SK-N-SH treated with all-trans-retinoic acid at 6 μM for 48 hours (cell line): Measurements from ENCODE around the gene C3orf49.

Source experiments
- ATAC-seq: fragments of 200-7000 bp; cut with Tn5 transposase; 3 replicates; pipeline ENCODE4 v1.9.1; 2020; ENCODE audit warnings: mild to moderate bottlenecking, moderate library complexity
- BACH2 ChIP-seq: fragments of 250-450 bp; sonication (Bioruptor Pico); IDR thresholded peaks from 2 replicates; pipeline ENCODE4 v1.9.0; 2021; ENCODE audit warnings: mild to moderate bottlenecking, borderline replicate concordance
- CREB5 ChIP-seq: fragments of 250-450 bp; sonication (Bioruptor Pico); IDR thresholded peaks from 2 replicates; pipeline ENCODE4 v1.5.1; 2020; ENCODE audit warnings: low read depth, mild to moderate bottlenecking, moderate library complexity
- ESRRG ChIP-seq: fragments of 250-450 bp; sonication (Bioruptor Pico); IDR thresholded peaks from 2 replicates; pipeline ENCODE4 v1.6.1; 2021; ENCODE audit warnings: mild to moderate bottlenecking
- GLIS3 ChIP-seq: fragments of 250-450 bp; sonication (Bioruptor Pico); IDR thresholded peaks from 2 replicates; pipeline ENCODE4 v1.5.0; 2020; ENCODE audit warnings: mild to moderate bottlenecking, moderate library complexity
- ISL1 ChIP-seq: fragments of 250-450 bp; sonication (Bioruptor Pico); IDR thresholded peaks from 2 replicates; pipeline ENCODE4 v2.1.2; 2022; ENCODE audit warnings: mild to moderate bottlenecking, moderate library complexity
- OSR1 ChIP-seq: fragments of 250-450 bp; sonication (Bioruptor Pico); IDR thresholded peaks from 2 replicates; pipeline ENCODE4 v1.8.0; 2022; ENCODE audit warnings: moderate library complexity, mild to moderate bottlenecking, inconsistent platforms
- PATZ1 ChIP-seq: fragments of 250-450 bp; sonication (Bioruptor Pico); IDR thresholded peaks from 2 replicates; pipeline ENCODE4 v1.8.0; 2020; ENCODE audit warnings: mild to moderate bottlenecking, moderate library complexity, borderline replicate concordance
- SNAI2 ChIP-seq: fragments of 250-450 bp; sonication (Bioruptor Pico); IDR thresholded peaks from 2 replicates; pipeline ENCODE4 v1.5.0; 2020; ENCODE audit warnings: mild to moderate bottlenecking, moderate library complexity
- TCF4 ChIP-seq: fragments of 250-450 bp; sonication (Bioruptor Pico); IDR thresholded peaks from 2 replicates; pipeline ENCODE4 v1.8.0; 2021; ENCODE audit warnings: mild to moderate bottlenecking, moderate library complexity, borderline replicate concordance
- TOX ChIP-seq: fragments of 250-450 bp; sonication (Bioruptor Pico); IDR thresholded peaks from 2 replicates; pipeline ENCODE4 v1.8.0; 2021; ENCODE audit warnings: mild to moderate bottlenecking, moderate library complexity, borderline replicate concordance
- ZC3H10 ChIP-seq: fragments of 250-450 bp; sonication (Bioruptor Pico); IDR thresholded peaks from 2 replicates; pipeline ENCODE4 v1.5.1; 2021; ENCODE audit warnings: mild to moderate bottlenecking, moderate library complexity
- ZFP3 ChIP-seq: fragments of 250-450 bp; sonication (Bioruptor Pico); IDR thresholded peaks from 2 replicates; pipeline ENCODE4 v1.5.0; 2020; ENCODE audit warnings: mild to moderate bottlenecking, moderate library complexity
- ZFP30 ChIP-seq: fragments of 450-650 bp; formaldehyde crosslinking; IDR thresholded peaks from 2 replicates; pipeline ENCODE4 v1.5.0; 2022; ENCODE audit warnings: mild to moderate bottlenecking, moderate library complexity
- ZNF8 ChIP-seq: fragments of 450-650 bp; formaldehyde crosslinking; IDR thresholded peaks from 2 replicates; pipeline ENCODE4 v1.5.0; 2020; ENCODE audit warnings: mild to moderate bottlenecking, moderate library complexity
- TF ChIP-seq, protein P1 (sequence below): fragments of 250-450 bp; sonication (Bioruptor Pico); IDR thresholded peaks from 2 replicates; pipeline ENCODE4 v1.5.1; 2021; ENCODE audit warnings: mild to moderate bottlenecking, moderate library complexity
- TF ChIP-seq, protein P2 (sequence below): fragments of 250-450 bp; sonication (Bioruptor Pico); IDR thresholded peaks from 2 replicates; pipeline ENCODE4 v1.5.0; 2020; ENCODE audit warnings: mild to moderate bottlenecking, moderate library complexity
- TF ChIP-seq, protein P3 (sequence below): fragments of 250-450 bp; sonication (Bioruptor Pico); IDR thresholded peaks from 2 replicates; pipeline ENCODE4 v1.8.0; 2021; ENCODE audit warnings: low read depth, mild to moderate bottlenecking, moderate library complexity, borderline replicate concordance

C3orf49 gene

DNA sequence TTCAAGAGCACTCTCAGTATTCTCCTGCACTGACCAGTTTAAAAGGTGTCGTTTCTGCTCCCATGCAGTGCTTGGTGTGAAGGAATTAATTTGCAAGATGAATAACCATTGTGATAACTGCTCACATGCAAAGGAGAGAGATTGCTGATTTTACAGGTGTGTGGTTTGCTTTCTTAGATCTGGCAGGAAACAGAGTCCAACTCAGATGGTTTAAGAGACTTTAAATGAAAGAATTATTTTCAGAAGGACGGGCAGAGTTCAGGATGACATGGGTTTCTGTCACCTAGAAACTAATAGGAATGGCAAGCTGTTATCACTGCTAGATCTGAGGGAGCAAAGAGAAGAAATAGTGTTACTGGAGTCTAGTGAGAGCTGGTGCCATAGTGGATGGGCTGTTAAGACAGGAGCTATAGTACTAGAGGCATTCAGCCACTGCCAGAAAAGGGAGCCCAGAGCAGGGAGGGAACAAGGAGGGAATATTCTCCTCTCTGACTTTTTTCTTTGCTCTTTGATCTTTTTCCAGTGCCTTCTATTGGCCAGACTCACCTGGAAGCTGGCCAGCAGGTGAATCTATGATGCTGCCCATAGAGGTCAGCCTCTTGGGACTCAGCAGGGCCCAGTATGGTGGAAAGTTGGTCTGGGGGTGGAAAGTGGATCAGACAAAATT lies 59.4 kb downstream of the C3orf49 start:
- no peak for ATAC-seq
- no peak for TF ChIP-seq TOX (CRISPR knock-in tag)
- no peak for TF ChIP-seq ZC3H10 (CRISPR knock-in tag)
- TF ChIP-seq ISL1 (CRISPR knock-in tag) = no peak
- TF ChIP-seq, protein P1, sequence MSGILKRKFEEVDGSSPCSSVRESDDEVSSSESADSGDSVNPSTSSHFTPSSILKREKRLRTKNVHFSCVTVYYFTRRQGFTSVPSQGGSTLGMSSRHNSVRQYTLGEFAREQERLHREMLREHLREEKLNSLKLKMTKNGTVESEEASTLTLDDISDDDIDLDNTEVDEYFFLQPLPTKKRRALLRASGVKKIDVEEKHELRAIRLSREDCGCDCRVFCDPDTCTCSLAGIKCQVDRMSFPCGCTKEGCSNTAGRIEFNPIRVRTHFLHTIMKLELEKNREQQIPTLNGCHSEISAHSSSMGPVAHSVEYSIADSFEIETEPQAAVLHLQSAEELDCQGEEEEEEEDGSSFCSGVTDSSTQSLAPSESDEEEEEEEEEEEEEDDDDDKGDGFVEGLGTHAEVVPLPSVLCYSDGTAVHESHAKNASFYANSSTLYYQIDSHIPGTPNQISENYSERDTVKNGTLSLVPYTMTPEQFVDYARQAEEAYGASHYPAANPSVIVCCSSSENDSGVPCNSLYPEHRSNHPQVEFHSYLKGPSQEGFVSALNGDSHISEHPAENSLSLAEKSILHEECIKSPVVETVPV (CRISPR knock-in tag) = no peak
- no peak for TF ChIP-seq PATZ1 (CRISPR knock-in tag)
- no peak for TF ChIP-seq ZNF8
- TF ChIP-seq SNAI2 (CRISPR knock-in tag) = no peak
- TF ChIP-seq GLIS3 (CRISPR knock-in tag) = no peak
- no peak for TF ChIP-seq CREB5 (CRISPR knock-in tag)
- no peak for TF ChIP-seq TCF4 (CRISPR knock-in tag)
- TF ChIP-seq BACH2 (CRISPR knock-in tag) = no peak
- TF ChIP-seq, protein P2, sequence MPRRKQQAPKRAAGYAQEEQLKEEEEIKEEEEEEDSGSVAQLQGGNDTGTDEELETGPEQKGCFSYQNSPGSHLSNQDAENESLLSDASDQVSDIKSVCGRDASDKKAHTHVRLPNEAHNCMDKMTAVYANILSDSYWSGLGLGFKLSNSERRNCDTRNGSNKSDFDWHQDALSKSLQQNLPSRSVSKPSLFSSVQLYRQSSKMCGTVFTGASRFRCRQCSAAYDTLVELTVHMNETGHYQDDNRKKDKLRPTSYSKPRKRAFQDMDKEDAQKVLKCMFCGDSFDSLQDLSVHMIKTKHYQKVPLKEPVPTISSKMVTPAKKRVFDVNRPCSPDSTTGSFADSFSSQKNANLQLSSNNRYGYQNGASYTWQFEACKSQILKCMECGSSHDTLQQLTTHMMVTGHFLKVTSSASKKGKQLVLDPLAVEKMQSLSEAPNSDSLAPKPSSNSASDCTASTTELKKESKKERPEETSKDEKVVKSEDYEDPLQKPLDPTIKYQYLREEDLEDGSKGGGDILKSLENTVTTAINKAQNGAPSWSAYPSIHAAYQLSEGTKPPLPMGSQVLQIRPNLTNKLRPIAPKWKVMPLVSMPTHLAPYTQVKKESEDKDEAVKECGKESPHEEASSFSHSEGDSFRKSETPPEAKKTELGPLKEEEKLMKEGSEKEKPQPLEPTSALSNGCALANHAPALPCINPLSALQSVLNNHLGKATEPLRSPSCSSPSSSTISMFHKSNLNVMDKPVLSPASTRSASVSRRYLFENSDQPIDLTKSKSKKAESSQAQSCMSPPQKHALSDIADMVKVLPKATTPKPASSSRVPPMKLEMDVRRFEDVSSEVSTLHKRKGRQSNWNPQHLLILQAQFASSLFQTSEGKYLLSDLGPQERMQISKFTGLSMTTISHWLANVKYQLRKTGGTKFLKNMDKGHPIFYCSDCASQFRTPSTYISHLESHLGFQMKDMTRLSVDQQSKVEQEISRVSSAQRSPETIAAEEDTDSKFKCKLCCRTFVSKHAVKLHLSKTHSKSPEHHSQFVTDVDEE (CRISPR knock-in tag) = no peak
- TF ChIP-seq ZFP3 (CRISPR knock-in tag) = no peak
- TF ChIP-seq, protein P3, sequence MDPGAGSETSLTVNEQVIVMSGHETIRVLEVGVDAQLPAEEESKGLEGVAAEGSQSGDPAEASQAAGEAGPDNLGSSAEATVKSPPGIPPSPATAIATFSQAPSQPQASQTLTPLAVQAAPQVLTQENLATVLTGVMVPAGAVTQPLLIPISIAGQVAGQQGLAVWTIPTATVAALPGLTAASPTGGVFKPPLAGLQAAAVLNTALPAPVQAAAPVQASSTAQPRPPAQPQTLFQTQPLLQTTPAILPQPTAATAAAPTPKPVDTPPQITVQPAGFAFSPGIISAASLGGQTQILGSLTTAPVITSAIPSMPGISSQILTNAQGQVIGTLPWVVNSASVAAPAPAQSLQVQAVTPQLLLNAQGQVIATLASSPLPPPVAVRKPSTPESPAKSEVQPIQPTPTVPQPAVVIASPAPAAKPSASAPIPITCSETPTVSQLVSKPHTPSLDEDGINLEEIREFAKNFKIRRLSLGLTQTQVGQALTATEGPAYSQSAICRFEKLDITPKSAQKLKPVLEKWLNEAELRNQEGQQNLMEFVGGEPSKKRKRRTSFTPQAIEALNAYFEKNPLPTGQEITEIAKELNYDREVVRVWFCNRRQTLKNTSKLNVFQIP (CRISPR knock-in tag) = no peak
- TF ChIP-seq OSR1 = no peak
- TF ChIP-seq ESRRG (CRISPR knock-in tag) = no peak
- TF ChIP-seq, all 23 proteins: peak for 0

DNA sequence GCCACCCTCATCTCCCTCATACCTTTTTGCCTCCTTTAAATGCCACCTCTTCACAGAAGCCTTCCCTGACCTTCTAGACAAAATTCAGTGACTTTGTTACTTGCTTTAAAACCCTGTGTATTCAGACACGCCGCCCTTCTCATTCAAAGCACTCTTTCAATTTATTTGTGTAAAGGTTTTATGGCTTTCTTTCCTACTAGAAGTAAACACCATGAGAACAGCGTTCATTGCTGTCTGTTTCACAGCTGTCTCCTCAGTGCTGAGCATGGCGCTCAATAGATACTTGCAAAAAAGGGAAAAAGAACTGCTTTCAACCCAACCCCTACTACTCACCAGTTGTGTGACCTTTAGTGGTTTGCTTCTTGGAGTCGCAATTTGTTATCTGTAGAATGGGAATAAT lies 61.6 kb downstream of the C3orf49 start:
- ATAC-seq = no peak
- TF ChIP-seq SNAI2 (CRISPR knock-in tag) (no peak), TOX (CRISPR knock-in tag) (no peak), ISL1 (CRISPR knock-in tag) (no peak), ZFP30 (CRISPR knock-in tag) (no peak), TCF4 (CRISPR knock-in tag) (no peak), OSR1 (no peak)
- TF ChIP-seq, protein P2 (CRISPR knock-in tag) = no peak
